ENCODE results near the gene CDC73. TPM values are rescaled to one million over a fixed set of nuclear protein-coding genes. Genes with fewer than 3 reads are reported as not detected.
"Not testable (repeated sequence)": the region's sequence is repeated elsewhere in the genome, so short reads cannot be mapped to it uniquely, and the experiment has no call there.

The CDC73 gene
- total RNA-seq, 1 donor, result 29.7 TPM

DNA sequence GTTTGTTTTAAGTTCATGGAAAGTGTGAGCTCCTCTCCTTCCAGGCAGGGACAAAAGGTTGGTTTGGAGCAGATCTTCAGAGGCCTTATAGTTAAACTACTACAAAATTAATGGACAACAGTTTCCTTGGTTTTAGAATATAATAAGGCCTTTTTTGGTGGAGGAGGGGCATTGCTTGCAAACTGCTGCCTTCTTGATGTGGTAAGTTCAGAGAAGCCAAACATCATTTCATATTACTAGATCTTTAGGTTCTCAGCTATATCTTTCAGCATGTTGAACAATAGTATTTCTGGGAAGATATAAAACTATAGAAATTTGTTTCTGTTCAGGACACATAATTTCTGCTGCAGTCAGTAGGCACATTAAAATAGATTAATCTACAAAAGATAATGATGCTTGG lies 162.4 kb downstream of the CDC73 start:
- TF ChIP-seq, protein P1, sequence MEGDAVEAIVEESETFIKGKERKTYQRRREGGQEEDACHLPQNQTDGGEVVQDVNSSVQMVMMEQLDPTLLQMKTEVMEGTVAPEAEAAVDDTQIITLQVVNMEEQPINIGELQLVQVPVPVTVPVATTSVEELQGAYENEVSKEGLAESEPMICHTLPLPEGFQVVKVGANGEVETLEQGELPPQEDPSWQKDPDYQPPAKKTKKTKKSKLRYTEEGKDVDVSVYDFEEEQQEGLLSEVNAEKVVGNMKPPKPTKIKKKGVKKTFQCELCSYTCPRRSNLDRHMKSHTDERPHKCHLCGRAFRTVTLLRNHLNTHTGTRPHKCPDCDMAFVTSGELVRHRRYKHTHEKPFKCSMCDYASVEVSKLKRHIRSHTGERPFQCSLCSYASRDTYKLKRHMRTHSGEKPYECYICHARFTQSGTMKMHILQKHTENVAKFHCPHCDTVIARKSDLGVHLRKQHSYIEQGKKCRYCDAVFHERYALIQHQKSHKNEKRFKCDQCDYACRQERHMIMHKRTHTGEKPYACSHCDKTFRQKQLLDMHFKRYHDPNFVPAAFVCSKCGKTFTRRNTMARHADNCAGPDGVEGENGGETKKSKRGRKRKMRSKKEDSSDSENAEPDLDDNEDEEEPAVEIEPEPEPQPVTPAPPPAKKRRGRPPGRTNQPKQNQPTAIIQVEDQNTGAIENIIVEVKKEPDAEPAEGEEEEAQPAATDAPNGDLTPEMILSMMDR (IDR thresholded peaks at IDR 0.05; ENCODE audit: extremely low read depth, low read depth, low read length), result no peak
- no peaks in the 10 kb centered on the region for H3K9me3 ChIP-seq (ENCODE audit: low read depth, low read length)
- no peak for DNase-seq (ENCODE audit: insufficient read length, low spot score, missing footprints)
- H3K36me3 ChIP-seq (ENCODE audit: insufficient read depth, low read length), result no peaks in the 10 kb centered on the region
- H3K79me2 ChIP-seq (ENCODE audit: insufficient read depth, low read length), result no peaks in the 10 kb centered on the region
- H3K4me1 ChIP-seq (ENCODE audit: insufficient read depth, low read length), result no peaks in the 10 kb centered on the region
- H2AFZ ChIP-seq (ENCODE audit: low read length), result no peak overlapping the region
- no peak overlapping the region for H3K27ac ChIP-seq (ENCODE audit: low read depth, low read length)
- no peaks in the 10 kb centered on the region for H3K27me3 ChIP-seq (ENCODE audit: insufficient read depth, low read length)
- H3K4me3 ChIP-seq (ENCODE audit: insufficient read depth, low read length), result no peak overlapping the region
- H3K4me2 ChIP-seq (ENCODE audit: insufficient read depth, low read length), result no peak overlapping the region
- no peaks in the 10 kb centered on the region for H4K20me1 ChIP-seq (ENCODE audit: insufficient read depth, low read length)

DNA sequence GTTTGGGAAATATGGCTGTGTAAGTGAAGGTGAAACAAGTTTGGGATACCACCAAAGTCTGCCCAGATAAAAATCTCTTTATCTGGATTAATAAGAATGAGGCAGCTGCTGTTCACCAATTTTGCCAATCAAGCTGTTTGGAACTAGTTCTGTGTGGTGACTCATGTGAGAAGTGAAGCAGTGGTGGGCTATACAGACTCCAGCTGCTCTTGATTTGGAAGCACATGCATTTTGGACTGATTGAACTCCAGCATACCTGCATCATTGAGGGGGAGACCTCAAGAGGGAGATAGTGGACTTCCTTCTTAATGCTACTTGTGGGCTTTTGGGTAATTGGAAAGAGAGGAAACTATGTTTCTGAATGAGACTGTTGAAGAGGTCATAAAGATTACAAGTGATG lies 163.8 kb downstream of the CDC73 start:
- no peak for DNase-seq (ENCODE audit: insufficient read length, low spot score, missing footprints)
- no peak overlapping the region for H3K27ac ChIP-seq (ENCODE audit: low read depth, low read length)
- H3K4me2 ChIP-seq (ENCODE audit: insufficient read depth, low read length), result no peak overlapping the region
- no peaks in the 10 kb centered on the region for H3K27me3 ChIP-seq (ENCODE audit: insufficient read depth, low read length)
- no peaks in the 10 kb centered on the region for H3K9me3 ChIP-seq (ENCODE audit: low read depth, low read length)
- TF ChIP-seq, protein P1 (IDR thresholded peaks at IDR 0.05; ENCODE audit: extremely low read depth, low read depth, low read length), result no peak
- no peak overlapping the region for H2AFZ ChIP-seq (ENCODE audit: low read length)
- no peaks in the 10 kb centered on the region for H3K79me2 ChIP-seq (ENCODE audit: insufficient read depth, low read length)
- no peak overlapping the region for H3K4me3 ChIP-seq (ENCODE audit: insufficient read depth, low read length)
- H3K4me1 ChIP-seq (ENCODE audit: insufficient read depth, low read length), result no peaks in the 10 kb centered on the region
- no peaks in the 10 kb centered on the region for H3K36me3 ChIP-seq (ENCODE audit: insufficient read depth, low read length)
- no peaks in the 10 kb centered on the region for H4K20me1 ChIP-seq (ENCODE audit: insufficient read depth, low read length)

DNA sequence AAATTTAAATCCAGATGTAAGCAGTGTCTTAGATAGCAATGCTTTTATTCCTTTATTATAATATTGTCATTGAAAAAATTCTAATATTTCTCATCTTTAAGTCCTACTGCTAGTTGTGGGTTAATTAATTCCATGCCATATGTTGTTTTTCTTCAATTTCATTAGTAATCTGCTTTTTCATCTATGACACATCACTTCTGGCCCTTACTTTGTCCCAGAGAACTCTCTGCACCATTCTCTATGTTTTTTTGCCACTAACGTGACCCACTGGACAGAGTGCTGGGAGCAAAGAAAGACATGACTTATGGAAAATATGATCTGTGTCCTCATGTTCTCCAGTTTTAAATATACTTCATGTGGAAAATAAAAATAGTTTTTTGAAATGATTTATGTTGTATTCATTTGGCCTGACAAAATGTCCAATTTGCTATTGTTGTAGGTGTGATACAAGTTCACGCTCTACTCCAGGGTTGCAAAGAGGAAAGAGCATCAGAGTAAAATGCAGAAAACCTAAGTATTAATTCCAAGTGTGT lies 166.8 kb downstream of the CDC73 start:
- H3K79me2 ChIP-seq (ENCODE audit: insufficient read depth, low read length); H3K27ac ChIP-seq (ENCODE audit: low read depth, low read length); H3K36me3 ChIP-seq (ENCODE audit: insufficient read depth, low read length); H4K20me1 ChIP-seq (ENCODE audit: insufficient read depth, low read length); DNase-seq (ENCODE audit: insufficient read length, low spot score, missing footprints); H3K4me3 ChIP-seq (ENCODE audit: insufficient read depth, low read length); H3K4me1 ChIP-seq (ENCODE audit: insufficient read depth, low read length); H3K4me2 ChIP-seq (ENCODE audit: insufficient read depth, low read length); H2AFZ ChIP-seq (ENCODE audit: low read length); H3K9me3 ChIP-seq (ENCODE audit: low read depth, low read length); H3K27me3 ChIP-seq (ENCODE audit: insufficient read depth, low read length): not testable (repeated sequence)

DNA sequence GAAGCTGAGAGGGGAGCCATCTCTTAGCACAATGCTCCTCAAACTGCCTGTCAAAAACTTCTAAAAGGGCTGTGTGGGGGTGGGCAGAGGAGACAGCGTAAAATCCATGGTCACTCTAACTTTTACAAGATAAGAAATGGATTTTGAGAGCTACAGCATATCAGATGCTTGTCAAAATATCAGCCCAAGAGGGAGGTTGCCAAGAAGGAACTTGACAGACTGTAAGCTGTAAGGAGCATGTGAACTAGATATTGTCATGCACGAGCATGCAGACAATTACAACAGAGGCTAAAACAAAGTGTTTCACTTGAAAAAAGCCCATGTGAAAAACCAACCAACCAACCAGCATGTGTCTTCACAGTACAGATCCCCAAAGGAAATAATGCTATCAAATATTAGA lies 171.9 kb downstream of the CDC73 start:
- no peak overlapping the region for H3K27ac ChIP-seq (ENCODE audit: low read depth, low read length)
- TF ChIP-seq, protein P1 (IDR thresholded peaks at IDR 0.05; ENCODE audit: extremely low read depth, low read depth, low read length), result no peak
- H3K36me3 ChIP-seq (ENCODE audit: insufficient read depth, low read length), result no peaks in the 10 kb centered on the region
- H4K20me1 ChIP-seq (ENCODE audit: insufficient read depth, low read length), result no peaks in the 10 kb centered on the region
- H3K79me2 ChIP-seq (ENCODE audit: insufficient read depth, low read length), result no peaks in the 10 kb centered on the region
- no peak overlapping the region for H3K4me2 ChIP-seq (ENCODE audit: insufficient read depth, low read length)
- H2AFZ ChIP-seq (ENCODE audit: low read length), result no peak overlapping the region
- no peaks in the 10 kb centered on the region for H3K4me1 ChIP-seq (ENCODE audit: insufficient read depth, low read length)
- H3K27me3 ChIP-seq (ENCODE audit: insufficient read depth, low read length), result no peaks in the 10 kb centered on the region
- no peak overlapping the region for H3K4me3 ChIP-seq (ENCODE audit: insufficient read depth, low read length)
- DNase-seq (ENCODE audit: insufficient read length, low spot score, missing footprints), result no peak
- no peaks in the 10 kb centered on the region for H3K9me3 ChIP-seq (ENCODE audit: low read depth, low read length)
